Measurements from ENCODE around the gene STRN3.

The STRN3 gene

DNA sequence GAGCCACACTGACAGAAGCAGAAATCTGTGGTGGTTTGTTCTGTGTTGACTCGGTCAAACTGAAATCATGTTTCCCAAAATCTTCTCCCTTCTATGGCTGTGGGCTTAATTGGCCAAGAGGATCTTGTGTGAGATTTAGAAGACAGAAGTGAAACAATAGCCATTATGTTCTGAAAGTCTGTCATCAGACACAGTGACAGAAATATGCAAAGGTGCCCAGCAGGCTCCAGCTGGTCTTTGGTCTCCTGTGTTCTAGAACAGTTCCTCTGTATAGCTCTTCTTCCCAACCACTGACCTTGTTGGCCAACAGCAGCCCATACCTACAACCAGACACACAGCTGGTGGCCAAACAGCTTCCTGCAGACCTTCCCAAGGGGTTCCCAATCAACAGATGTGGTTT, 176.8 kb downstream of the STRN3 start:
- DNase-seq (ENCODE audit: low read depth): no peak
- TF ChIP-seq, protein P1, sequence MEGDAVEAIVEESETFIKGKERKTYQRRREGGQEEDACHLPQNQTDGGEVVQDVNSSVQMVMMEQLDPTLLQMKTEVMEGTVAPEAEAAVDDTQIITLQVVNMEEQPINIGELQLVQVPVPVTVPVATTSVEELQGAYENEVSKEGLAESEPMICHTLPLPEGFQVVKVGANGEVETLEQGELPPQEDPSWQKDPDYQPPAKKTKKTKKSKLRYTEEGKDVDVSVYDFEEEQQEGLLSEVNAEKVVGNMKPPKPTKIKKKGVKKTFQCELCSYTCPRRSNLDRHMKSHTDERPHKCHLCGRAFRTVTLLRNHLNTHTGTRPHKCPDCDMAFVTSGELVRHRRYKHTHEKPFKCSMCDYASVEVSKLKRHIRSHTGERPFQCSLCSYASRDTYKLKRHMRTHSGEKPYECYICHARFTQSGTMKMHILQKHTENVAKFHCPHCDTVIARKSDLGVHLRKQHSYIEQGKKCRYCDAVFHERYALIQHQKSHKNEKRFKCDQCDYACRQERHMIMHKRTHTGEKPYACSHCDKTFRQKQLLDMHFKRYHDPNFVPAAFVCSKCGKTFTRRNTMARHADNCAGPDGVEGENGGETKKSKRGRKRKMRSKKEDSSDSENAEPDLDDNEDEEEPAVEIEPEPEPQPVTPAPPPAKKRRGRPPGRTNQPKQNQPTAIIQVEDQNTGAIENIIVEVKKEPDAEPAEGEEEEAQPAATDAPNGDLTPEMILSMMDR (IDR thresholded peaks at IDR 0.05; ENCODE audit: control insufficient read depth, extremely low read depth, insufficient read depth): no peak
- H3K4me3 ChIP-seq (ENCODE audit: low read depth, low read length): no peak overlapping the region

DNA sequence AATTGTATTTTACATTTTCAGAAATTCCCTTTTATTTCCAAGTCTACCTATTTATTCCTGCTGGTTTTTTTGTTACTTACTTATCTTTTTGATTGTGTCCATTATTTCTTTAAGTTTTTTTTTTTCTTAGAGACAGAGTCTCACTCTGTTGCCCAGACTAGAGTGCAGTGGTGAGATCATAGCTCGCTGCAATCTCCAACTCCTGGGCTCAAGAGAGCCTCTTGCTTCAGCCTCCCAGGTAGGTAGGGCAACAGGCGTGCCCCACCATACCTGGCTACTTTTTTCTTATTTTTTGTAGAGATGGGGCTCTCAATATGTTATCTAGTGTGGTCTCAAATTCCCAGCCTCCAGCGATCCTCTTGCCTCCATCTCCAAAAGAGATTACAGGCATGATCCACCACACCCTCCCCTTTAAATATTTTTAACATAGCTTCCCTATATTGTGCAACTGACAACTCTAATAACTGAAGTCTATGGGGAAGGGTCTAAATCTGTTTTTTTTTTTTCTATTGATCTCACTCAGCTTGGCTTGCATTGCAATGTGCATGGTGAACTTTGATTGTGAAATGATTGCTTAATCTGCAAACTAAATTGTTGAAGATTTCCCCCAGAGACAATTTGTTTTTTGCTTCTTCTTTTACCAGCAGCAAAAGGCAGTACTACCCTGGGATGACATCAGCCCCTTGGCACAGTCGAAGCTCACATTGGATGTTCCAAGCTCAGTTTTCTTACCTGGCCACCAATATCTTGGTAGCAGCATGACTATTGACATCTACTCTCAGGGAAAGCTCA, 177.5 kb downstream of the STRN3 start:
- TF ChIP-seq, protein P1 (IDR thresholded peaks at IDR 0.05; ENCODE audit: control insufficient read depth, extremely low read depth, insufficient read depth): no peak
- DNase-seq (ENCODE audit: low read depth): no peak
- H3K4me3 ChIP-seq (ENCODE audit: low read depth, low read length): no peak overlapping the region
